ENCODE results near the gene USB1. TPM values are rescaled to one million over a fixed set of nuclear protein-coding genes. Genes with fewer than 3 reads are reported as not detected.

Gene USB1
- total and polyA plus RNA-seq, 7 experiments from 2014 or later = 26.8 to 50.8 (median 28.9) TPM

DNA sequence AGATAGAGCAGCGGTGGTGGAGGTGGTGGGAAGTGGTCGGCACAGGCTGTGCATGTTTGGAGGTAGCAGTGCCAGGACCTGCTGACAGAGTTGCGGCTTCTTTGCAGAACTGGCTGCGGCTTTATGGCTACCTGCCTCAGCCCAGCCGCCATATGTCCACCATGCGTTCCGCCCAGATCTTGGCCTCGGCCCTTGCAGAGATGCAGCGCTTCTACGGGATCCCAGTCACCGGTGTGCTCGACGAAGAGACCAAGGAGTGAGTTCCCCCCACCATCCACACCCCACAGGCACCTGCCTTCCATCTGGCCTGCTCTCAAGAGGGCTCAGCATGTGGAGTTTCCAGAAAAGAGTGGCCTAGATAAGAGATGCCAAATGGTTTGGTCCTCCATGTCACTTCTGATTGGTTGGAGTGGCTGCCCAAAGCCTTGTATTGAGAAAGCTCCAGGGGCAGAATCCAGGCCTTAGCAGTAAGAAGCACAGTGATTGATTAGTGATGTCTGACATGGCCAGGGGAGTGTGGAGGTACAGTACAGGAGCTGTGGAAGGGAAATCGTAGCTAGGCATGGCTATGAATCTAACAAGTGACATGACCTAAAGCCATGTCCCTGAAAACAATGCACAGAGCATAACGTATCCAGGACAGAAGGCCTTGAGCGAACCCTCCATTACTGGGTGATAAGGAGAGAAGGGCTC lies 36.3 kb downstream of the USB1 start:
- H3K27ac Mint-ChIP-seq = no peak overlapping the region
- H3K9me3 Mint-ChIP-seq = no peaks in the 10 kb centered on the region
- H3K4me1 Mint-ChIP-seq = no peaks in the 10 kb centered on the region
- intact Hi-C loops (cut with micrococcal nuclease) = no loop called here
- H3K4me1 ChIP-seq (ENCODE audit: control insufficient read depth in 2 of 2, insufficient read depth in 2 of 2, low read length in 2 of 2) = no peaks in the 10 kb centered on the region
- no peaks in the 10 kb centered on the region for H3K36me3 Mint-ChIP-seq
- H3K27me3 ChIP-seq (ENCODE audit: control insufficient read depth in 2 of 2, insufficient read depth in 2 of 2, low read length in 2 of 2) = no peaks in the 10 kb centered on the region
- H3K9me3 ChIP-seq (ENCODE audit: control insufficient read depth in 2 of 3, low read length in 3 of 3) = no peaks in the 10 kb centered on the region
- ATAC-seq (no peak), DNase-seq (no peak)
- no peaks in the 10 kb centered on the region for H3K36me3 ChIP-seq (ENCODE audit: control insufficient read depth in 2 of 3, insufficient read depth in 3 of 3, low read length in 3 of 3)
- ChIA-PET CTCF (no interaction called here), POLR2A (no interaction called here)
- no peak overlapping the region for H3K27ac ChIP-seq (ENCODE audit: low read depth, low read length)
- no peaks in the 10 kb centered on the region for H3K27me3 Mint-ChIP-seq
- no peak overlapping the region for H3K4me3 Mint-ChIP-seq
- no peak overlapping the region for H3K4me3 ChIP-seq (ENCODE audit: low read length)

DNA sequence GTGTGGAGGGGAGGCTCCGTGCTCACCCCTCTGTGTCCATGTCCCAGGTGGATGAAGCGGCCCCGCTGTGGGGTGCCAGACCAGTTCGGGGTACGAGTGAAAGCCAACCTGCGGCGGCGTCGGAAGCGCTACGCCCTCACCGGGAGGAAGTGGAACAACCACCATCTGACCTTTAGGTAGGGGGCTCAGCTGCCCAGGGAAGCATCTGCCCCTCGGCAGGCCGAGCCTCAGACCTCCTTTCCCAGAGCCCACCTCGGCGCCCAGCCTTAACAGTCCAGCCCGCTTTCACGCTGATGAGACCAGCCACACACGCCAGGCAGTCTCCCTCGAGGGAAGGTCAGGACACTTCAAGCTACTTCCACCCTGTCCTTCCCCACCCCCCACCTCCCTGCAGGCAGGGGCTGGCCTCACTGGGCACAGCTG lies 37.0 kb downstream of the USB1 start:
- ChIA-PET CTCF (interaction anchor here (1.2 kb wide), 1 partner anchor 72 kb away, joined by 4 read pairs; no protein-coding TSS in a partner anchor), POLR2A (interaction anchor here (0.6 kb wide), 1 partner anchor 44 kb away, joined by 3 read pairs; no protein-coding TSS in a partner anchor)
- H3K4me1 Mint-ChIP-seq = no peaks in the 10 kb centered on the region
- no peak for DNase-seq
- Histone ChIP-seq H3K4me3 (ENCODE audit: low read length) (no peak overlapping the region), H3K36me3 (ENCODE audit: control insufficient read depth in 2 of 3, insufficient read depth in 3 of 3, low read length in 3 of 3) (no peaks in the 10 kb centered on the region), H3K9me3 (ENCODE audit: control insufficient read depth in 2 of 3, low read length in 3 of 3) (no peaks in the 10 kb centered on the region), H3K4me1 (ENCODE audit: control insufficient read depth in 2 of 2, insufficient read depth in 2 of 2, low read length in 2 of 2) (no peaks in the 10 kb centered on the region), H3K27me3 (ENCODE audit: control insufficient read depth in 2 of 2, insufficient read depth in 2 of 2, low read length in 2 of 2) (no peaks in the 10 kb centered on the region), H3K27ac (ENCODE audit: low read depth, low read length) (no peak overlapping the region)
- H3K36me3 Mint-ChIP-seq = no peaks in the 10 kb centered on the region
- no peaks in the 10 kb centered on the region for H3K9me3 Mint-ChIP-seq
- no peaks in the 10 kb centered on the region for H3K27me3 Mint-ChIP-seq
- no peak for ATAC-seq
- H3K4me3 Mint-ChIP-seq = no peak overlapping the region
- no peak overlapping the region for H3K27ac Mint-ChIP-seq
- intact Hi-C loops (cut with micrococcal nuclease) = no loop called here

DNA sequence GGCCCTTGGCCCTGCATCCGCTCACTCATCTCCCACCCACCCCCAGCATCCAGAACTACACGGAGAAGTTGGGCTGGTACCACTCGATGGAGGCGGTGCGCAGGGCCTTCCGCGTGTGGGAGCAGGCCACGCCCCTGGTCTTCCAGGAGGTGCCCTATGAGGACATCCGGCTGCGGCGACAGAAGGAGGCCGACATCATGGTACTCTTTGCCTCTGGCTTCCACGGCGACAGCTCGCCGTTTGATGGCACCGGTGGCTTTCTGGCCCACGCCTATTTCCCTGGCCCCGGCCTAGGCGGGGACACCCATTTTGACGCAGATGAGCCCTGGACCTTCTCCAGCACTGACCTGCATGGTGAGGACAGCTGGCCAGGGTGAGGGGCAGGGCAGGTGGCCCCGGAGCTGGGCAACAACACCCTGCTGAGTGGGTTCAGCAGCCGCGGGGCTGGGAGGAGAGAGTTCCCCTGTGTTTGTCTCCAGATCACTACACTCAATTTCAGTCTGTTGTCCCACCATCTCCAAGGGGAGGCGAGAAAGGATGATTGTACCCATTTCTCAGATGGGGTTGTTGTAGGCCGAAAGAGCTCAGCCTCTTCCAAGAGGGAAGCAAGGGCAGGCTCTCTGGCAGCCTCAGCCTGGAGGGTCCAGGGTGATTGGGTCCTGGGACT lies 38.8 kb downstream of the USB1 start:
- Mint-ChIP-seq H3K4me3 (no peak overlapping the region), H3K36me3 (no peaks in the 10 kb centered on the region), H3K9me3 (no peaks in the 10 kb centered on the region), H3K27ac (no peak overlapping the region), H3K4me1 (no peaks in the 10 kb centered on the region), H3K27me3 (no peaks in the 10 kb centered on the region)
- ATAC-seq = no peak
- Histone ChIP-seq H3K27ac (ENCODE audit: low read depth, low read length) (no peak overlapping the region), H3K4me1 (ENCODE audit: control insufficient read depth in 2 of 2, insufficient read depth in 2 of 2, low read length in 2 of 2) (no peaks in the 10 kb centered on the region), H3K9me3 (ENCODE audit: control insufficient read depth in 2 of 3, low read length in 3 of 3) (no peaks in the 10 kb centered on the region), H3K4me3 (ENCODE audit: low read length) (no peak overlapping the region), H3K27me3 (ENCODE audit: control insufficient read depth in 2 of 2, insufficient read depth in 2 of 2, low read length in 2 of 2) (no peaks in the 10 kb centered on the region), H3K36me3 (ENCODE audit: control insufficient read depth in 2 of 3, insufficient read depth in 3 of 3, low read length in 3 of 3) (no peaks in the 10 kb centered on the region)
- no peak for DNase-seq
- ChIA-PET POLR2A (no interaction called here), CTCF (no interaction called here)
- intact Hi-C loops (cut with micrococcal nuclease) = no loop called here

DNA sequence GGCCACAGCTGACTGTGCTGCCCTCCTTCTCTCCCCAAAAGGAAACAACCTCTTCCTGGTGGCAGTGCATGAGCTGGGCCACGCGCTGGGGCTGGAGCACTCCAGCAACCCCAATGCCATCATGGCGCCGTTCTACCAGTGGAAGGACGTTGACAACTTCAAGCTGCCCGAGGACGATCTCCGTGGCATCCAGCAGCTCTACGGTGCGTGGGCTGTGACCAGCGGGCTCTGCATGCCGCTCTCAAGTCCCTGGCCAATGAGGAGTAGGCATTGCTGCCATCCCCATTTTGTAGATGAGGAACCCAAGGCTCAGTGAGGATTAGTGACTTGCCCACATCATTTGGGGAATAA lies 39.3 kb downstream of the USB1 start:
- no peak for ATAC-seq
- no peak for DNase-seq
- Mint-ChIP-seq H3K4me1 (no peaks in the 10 kb centered on the region), H3K9me3 (no peaks in the 10 kb centered on the region), H3K4me3 (no peak overlapping the region), H3K27ac (no peak overlapping the region), H3K36me3 (no peaks in the 10 kb centered on the region), H3K27me3 (no peaks in the 10 kb centered on the region)
- intact Hi-C loops (cut with micrococcal nuclease) = no loop called here
- Histone ChIP-seq H3K27ac (ENCODE audit: low read depth, low read length) (no peak overlapping the region), H3K4me3 (ENCODE audit: low read length) (no peak overlapping the region), H3K9me3 (ENCODE audit: control insufficient read depth in 2 of 3, low read length in 3 of 3) (no peaks in the 10 kb centered on the region), H3K27me3 (ENCODE audit: control insufficient read depth in 2 of 2, insufficient read depth in 2 of 2, low read length in 2 of 2) (no peaks in the 10 kb centered on the region), H3K4me1 (ENCODE audit: control insufficient read depth in 2 of 2, insufficient read depth in 2 of 2, low read length in 2 of 2) (no peaks in the 10 kb centered on the region), H3K36me3 (ENCODE audit: control insufficient read depth in 2 of 3, insufficient read depth in 3 of 3, low read length in 3 of 3) (no peaks in the 10 kb centered on the region)
- ChIA-PET POLR2A (no interaction called here), CTCF (no interaction called here)

DNA sequence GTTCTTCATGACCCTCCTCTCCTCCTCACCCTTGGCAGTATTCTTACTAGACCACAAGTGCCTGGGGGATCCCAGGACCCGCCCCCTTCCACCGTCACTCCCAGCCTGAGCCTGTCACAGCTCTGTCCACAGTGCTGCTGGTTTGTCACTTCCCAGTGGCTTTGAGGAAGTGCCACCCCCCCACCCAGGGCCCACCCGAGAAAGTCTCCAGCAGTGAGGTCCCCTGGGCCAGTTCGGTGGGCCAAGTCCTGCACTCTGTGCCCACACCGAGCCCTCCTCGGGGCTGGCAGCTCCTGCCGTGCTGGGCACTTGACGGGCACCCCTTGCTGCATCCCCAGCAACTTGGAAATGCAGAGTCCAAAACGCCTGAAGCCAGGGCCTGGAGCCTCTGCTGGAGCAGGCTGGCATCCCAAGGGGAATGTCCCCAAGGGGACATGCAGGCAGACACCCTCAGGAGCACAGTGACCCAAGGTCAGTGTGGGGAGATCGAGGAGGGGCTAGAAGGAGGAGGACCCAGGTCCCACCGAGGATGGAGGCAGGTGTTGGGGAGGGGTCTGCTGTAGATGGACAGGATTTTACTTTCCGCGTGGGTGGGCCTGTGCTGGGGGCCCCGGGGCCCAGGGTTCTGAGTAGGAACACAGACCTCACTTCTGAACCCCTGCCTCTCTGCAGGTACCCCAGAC lies 39.9 kb downstream of the USB1 start:
- Mint-ChIP-seq H3K27ac (no peak overlapping the region), H3K4me1 (no peaks in the 10 kb centered on the region), H3K4me3 (no peak overlapping the region), H3K9me3 (no peaks in the 10 kb centered on the region), H3K36me3 (no peaks in the 10 kb centered on the region), H3K27me3 (no peaks in the 10 kb centered on the region)
- no peak overlapping the region for H3K4me3 ChIP-seq (ENCODE audit: low read length)
- intact Hi-C loops (cut with micrococcal nuclease) = no loop called here
- no peaks in the 10 kb centered on the region for H3K27me3 ChIP-seq (ENCODE audit: control insufficient read depth in 2 of 2, insufficient read depth in 2 of 2, low read length in 2 of 2)
- no peaks in the 10 kb centered on the region for H3K36me3 ChIP-seq (ENCODE audit: control insufficient read depth in 2 of 3, insufficient read depth in 3 of 3, low read length in 3 of 3)
- no peak for DNase-seq
- POLR2A ChIA-PET = no interaction called here
- H3K9me3 ChIP-seq (ENCODE audit: control insufficient read depth in 2 of 3, low read length in 3 of 3) = no peaks in the 10 kb centered on the region
- CTCF ChIA-PET = no interaction called here
- no peak overlapping the region for H3K27ac ChIP-seq (ENCODE audit: low read depth, low read length)
- no peak for ATAC-seq
- H3K4me1 ChIP-seq (ENCODE audit: control insufficient read depth in 2 of 2, insufficient read depth in 2 of 2, low read length in 2 of 2) = no peaks in the 10 kb centered on the region

DNA sequence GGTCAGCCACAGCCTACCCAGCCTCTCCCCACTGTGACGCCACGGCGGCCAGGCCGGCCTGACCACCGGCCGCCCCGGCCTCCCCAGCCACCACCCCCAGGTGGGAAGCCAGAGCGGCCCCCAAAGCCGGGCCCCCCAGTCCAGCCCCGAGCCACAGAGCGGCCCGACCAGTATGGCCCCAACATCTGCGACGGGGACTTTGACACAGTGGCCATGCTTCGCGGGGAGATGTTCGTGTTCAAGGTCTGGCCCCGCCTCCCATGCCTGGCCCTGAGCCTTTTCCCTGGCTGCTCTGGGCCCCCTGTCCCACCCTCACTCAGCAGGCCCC lies 40.4 kb downstream of the USB1 start:
- Histone ChIP-seq H3K36me3 (ENCODE audit: control insufficient read depth in 2 of 3, insufficient read depth in 3 of 3, low read length in 3 of 3) (no peaks in the 10 kb centered on the region), H3K27ac (ENCODE audit: low read depth, low read length) (no peak overlapping the region), H3K4me1 (ENCODE audit: control insufficient read depth in 2 of 2, insufficient read depth in 2 of 2, low read length in 2 of 2) (no peaks in the 10 kb centered on the region), H3K27me3 (ENCODE audit: control insufficient read depth in 2 of 2, insufficient read depth in 2 of 2, low read length in 2 of 2) (no peaks in the 10 kb centered on the region), H3K9me3 (ENCODE audit: control insufficient read depth in 2 of 3, low read length in 3 of 3) (no peaks in the 10 kb centered on the region), H3K4me3 (ENCODE audit: low read length) (no peak overlapping the region)
- DNase-seq = no peak
- no peaks in the 10 kb centered on the region for H3K27me3 Mint-ChIP-seq
- H3K27ac Mint-ChIP-seq = no peak overlapping the region
- H3K9me3 Mint-ChIP-seq = no peaks in the 10 kb centered on the region
- ChIA-PET POLR2A (no interaction called here), CTCF (interaction anchor here (0.5 kb wide), 1 partner anchor 1339 kb away, joined by 3 read pairs; no protein-coding TSS in a partner anchor)
- H3K4me1 Mint-ChIP-seq = no peaks in the 10 kb centered on the region
- intact Hi-C loops (cut with micrococcal nuclease) = no loop called here
- H3K4me3 Mint-ChIP-seq = no peak overlapping the region
- ATAC-seq = no peak
- H3K36me3 Mint-ChIP-seq = no peaks in the 10 kb centered on the region

Data from naive thymus-derived CD4-positive, alpha-beta T cell (primary cell).